ENCODE measurements around the gene ZBTB8A.
A peak's percentile ranks its signal among the peaks of the same experiment; 100 is the strongest.
"Not testable (repeated sequence)": the region's sequence is repeated elsewhere in the genome, so short reads cannot be mapped to it uniquely, and the experiment has no call there.

ZBTB8A gene

GRCh38 chr1:32539584-32540571 lies 651 bp downstream of the ZBTB8A start:
- DNase-seq = peak; percentile 86

GRCh38 chr1:32540605-32541004 lies 1.4 kb downstream of the ZBTB8A start:
- peak; percentile 86 for DNase-seq

DNA sequence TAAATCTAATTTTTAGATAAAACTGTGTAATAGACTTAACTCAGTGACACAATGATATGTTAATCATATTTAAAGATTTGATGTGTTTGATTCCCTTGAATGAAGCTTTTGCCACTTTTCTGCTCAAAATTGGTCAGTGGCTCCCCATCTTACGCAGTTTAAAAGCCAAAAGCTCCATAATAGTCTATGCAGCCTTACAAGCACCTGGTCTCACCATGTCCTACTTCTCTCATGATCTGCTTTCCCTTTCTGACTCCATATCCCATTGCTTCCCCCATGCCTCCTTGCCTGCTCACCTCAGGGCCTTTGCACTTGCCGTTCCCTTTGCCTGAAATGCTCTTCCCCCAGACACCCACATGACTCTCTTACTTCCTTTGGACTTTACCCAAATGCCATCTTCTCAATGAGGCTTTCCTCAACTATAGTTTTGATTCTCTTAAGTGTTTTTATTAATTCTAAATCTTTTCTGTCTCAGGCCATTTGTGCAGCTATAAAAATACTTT lies 1.9 kb downstream of the ZBTB8A start:
- no peak for DNase-seq

- no peak for DNase-seq
Measured at GRCh38 chr1:32546611-32547010, 7.4 kb downstream of the ZBTB8A start.

- DNase-seq = no peak
Measured at GRCh38 chr1:32549616-32550015, 10.4 kb downstream of the ZBTB8A start.

DNA sequence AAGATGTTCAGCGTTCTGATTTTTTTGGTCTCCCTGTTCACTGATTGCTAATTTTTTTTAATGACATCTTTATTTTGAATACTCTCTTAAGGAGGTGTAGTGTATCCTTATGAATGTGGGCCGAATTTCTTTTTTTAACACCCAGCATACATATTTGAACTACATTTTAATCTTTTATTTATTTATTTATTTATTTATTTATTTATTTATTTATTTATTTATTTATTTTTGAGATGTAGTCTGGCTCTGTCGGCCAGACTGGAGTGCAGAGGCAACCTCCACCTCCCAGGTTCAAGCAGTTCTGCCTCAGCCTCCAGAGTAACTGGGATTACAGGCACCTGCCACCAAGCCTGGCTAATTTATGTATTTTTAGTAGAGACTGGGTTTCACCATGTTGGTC lies 15.1 kb downstream of the ZBTB8A start:
- no peak for DNase-seq

GRCh38 chr1:32557035-32557434 lies 17.8 kb downstream of the ZBTB8A start:
- not testable (repeated sequence) for DNase-seq

DNA sequence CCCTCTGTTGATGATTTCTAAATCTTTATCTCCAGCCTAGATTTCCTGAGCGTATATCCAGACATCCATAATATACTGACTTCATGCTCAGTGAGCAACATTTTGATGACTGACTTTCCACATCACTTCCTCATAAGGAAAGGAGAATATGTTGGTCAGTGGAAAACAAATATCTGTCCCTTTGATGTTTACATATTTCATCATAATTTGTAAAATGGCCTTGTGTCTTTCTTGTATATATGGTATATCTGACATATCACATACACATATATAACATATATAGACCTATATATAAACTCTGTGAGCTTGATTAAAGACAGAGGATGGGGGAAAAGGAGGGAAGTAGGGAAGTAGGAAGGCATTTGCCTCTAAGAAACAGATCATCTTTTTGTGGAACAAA lies 18.6 kb downstream of the ZBTB8A start:
- DNase-seq = no peak

GRCh38 chr1:32568929-32569328 lies 29.7 kb downstream of the ZBTB8A start:
- no peak for DNase-seq

GRCh38 chr1:32580348-32581017 lies 41.3 kb downstream of the ZBTB8A start:
- no peak for DNase-seq

- DNase-seq = no peak
Measured at GRCh38 chr1:32592943-32593342, 53.7 kb downstream of the ZBTB8A start.

DNA sequence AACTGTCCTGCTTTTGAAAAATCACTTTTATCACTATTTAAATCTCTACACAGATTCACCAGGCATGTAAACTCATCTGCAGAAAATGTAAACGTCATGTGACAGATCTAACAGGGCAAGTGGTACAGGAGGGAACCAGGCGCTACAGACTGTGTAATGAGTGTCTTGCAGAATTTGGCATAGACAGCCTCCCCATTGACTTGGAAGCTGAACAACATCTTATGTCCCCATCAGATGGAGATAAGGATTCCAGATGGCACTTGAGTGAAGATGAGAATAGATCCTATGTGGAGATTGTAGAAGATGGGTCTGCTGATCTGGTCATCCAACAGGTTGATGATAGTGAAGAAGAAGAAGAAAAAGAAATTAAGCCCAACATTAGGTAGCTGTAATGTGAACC lies 60.8 kb downstream of the ZBTB8A start:
- no peak for DNase-seq

- DNase-seq = no peak
Measured at GRCh38 chr1:32605711-32606424, 66.6 kb downstream of the ZBTB8A start.

DNA sequence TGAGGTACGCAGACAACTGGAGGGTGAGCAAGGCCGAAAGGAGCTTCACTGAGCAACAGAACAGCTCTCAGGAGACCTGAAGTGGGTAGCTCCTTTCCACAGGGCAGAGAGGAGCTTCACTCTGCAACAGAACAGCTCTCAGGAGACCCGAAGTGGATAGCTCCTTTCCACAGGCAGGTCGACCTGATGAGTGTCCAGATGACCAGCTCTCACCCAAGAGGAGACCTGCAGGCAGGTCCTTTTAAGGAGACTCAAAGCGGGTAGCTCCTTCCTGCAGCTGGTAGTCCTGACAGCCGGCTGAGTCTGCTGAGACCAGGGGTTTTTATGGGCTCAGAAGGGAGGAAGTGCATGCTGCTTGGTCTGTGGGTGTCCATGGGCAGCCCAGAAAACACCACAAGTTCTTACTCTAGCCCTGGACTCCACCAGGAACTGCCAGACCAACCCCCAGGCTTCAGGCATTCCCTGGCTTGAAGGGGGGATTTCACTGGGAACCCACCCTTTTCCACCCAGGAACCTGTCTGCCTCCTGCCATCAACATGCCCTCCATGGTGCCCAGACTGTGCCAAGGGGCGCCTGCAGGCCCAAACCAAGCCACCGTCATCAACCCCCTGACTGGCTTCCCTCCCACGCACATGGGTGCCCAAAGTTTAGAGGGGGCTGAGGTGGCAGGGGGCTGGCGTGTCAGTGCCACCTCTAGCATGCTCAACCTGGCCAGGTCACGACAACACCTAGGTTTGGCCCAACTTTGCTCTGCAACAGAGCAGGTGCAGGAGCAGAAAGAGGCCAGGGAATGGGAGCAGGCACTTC lies 67.5 kb downstream of the ZBTB8A start:
- DNase-seq = no peak

DNA sequence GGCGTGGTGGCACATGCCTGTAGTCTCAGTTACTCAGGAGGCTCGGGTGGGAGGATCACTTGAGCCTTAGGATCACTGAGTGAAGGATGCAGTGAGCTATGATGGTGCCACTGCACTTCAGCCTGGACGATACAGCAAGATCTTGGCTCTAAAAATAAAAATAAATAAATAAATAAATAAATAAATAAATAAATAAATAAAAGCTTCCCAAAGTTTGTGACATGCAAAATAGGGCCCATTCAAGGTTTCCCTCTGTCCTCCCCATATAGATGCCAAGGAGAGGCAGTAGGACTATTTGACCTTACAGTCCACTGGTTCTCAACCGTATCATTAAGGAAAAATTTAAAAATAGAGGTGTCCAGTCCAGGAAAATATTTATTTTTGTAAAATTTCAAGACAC lies 70.0 kb downstream of the ZBTB8A start:
- DNase-seq = no peak

GRCh38 chr1:32611859-32612188 lies 72.6 kb downstream of the ZBTB8A start:
- no peak for DNase-seq

GRCh38 chr1:32612189-32612881 lies 73.1 kb downstream of the ZBTB8A start:
- peak; percentile 85 for DNase-seq

- no peak for DNase-seq
Measured at GRCh38 chr1:32613472-32613871, 74.2 kb downstream of the ZBTB8A start.

DNA sequence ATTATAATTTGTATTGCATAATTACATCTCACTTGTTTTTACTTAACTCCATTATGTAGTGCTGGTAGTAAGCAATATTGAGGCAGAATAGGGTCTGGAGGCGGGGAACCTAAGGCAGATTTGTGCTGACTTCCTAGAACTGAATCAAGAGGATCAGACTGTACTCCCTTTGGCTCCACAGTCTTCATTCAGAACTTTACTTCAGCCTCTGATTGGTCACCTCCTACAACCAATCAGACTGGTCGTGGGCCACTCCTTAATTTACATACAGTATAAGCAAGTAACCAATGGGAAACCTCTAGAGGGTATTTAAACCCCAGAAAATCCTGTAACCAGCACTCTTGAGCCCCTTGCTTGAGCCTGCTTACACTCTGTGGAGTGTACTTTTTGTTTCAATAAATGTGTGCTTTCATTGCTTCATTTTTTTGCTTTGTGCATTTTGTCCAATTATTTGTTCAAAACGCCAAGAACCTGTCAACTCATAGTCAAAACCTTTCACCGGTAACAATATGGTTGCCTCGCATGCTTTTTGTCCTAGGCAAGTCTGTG lies 79.5 kb downstream of the ZBTB8A start:
- no peak for DNase-seq

- DNase-seq = no peak
Measured at GRCh38 chr1:32619701-32620485, 80.7 kb downstream of the ZBTB8A start.

DNA sequence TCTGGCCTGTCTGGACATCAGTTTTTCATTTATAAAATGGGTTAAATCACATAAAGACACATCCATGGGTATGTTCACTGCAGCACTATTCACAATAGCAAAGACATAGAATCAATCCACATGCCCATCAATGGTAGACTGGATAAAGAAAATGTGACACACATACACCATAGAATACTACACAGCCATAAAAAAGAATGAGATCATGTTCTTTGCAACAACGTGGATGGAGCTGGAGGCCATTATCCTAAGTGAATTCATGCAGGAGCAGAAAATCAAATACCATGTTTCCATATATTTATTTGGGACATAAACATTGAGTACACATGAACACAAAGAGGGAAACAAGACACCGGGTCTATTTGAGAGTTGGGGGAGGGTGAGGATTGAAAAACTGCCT lies 83.0 kb downstream of the ZBTB8A start:
- no peak for DNase-seq
